GM20431 (cell line): Measurements from ENCODE around the gene DISP2.

ENCODE experiments used
- in situ Hi-C: fragments of 300-500 bp; cut with MseI, MboI; formaldehyde crosslinking; loops from one replicate; pipeline ENCODE4 v1.15.0; 2020; ENCODE audit warnings: low sequenced_read_pairs; ENCODE audit not compliant: unreplicated experiment

Gene DISP2

GRCh38 chr15:40325188-40325587, 32.8 kb upstream of the DISP2 start:
- in situ Hi-C loops, result no loop called here

GRCh38 chr15:40325700-40326099, 32.3 kb upstream of the DISP2 start:
- in situ Hi-C loops, result no loop called here

DNA sequence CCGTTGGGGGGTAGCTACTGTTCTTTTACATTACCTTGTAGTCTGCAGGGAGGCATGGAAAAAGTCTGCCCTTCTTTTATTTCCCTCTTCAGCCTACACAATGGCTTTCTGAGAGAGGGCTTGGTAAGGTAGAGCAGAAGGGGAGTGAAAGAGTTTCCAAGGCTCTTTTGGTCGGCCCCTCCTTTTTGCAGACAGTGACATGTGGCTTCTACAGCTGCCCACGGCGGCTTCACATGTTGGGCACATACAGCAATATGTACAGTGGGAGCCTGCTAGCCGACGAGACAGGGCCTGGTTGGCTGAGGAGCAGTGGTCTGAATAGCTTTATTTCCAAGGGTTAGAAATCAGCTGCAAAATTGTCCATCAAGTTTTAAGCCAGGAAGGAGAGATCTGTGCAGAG, 30.6 kb upstream of the DISP2 start:
- in situ Hi-C loops, result no loop called here

GRCh38 chr15:40328176-40328575, 29.8 kb upstream of the DISP2 start:
- in situ Hi-C loops, result no loop called here

DNA sequence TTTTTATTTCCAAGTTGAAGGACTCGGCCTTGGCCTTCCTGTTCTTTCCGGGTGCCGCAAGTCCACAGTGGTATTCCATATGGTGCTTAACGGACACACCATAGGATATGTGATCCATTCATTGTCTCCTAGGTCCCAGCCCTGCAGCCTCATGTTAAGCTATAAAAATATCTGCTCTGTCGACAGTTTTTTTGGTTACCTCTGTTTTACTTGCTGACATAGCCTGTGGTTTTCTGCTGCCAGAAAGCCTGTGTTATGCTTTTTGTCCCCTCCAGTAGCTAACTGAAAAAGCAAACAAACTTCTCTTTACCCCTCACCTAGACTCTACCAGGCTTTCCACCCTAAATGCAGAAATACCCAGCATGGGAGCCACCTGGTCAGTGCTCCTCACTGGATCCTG, 29.3 kb upstream of the DISP2 start:
- in situ Hi-C loops, result no loop called here

- in situ Hi-C loops, result no loop called here
Observed at GRCh38 chr15:40329804-40330203, 28.2 kb upstream of the DISP2 start.

DNA sequence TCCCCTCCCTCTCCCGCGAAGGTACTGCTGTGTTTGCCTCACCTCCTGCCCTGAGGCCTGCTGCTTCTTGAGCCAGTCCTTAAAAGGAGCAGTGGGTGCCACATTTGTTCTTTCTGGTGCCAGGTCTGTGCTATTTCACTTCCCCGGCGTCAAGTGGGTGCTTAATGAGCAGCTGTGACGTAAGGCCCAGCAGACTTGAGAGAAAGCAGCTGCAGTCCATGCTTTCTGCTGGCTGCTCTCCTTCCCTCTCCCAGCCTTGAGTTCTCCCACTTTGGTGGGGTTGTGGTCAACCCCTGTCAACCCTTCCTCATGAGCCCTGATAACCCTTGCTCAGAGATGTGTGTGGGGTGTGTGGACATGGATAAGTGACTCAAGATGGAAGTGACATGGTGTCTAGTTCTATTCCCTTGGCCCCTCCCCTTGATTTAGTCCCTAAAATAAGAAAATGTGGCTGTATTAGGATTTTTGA, 27.6 kb upstream of the DISP2 start:
- in situ Hi-C loops, result no loop called here

DNA sequence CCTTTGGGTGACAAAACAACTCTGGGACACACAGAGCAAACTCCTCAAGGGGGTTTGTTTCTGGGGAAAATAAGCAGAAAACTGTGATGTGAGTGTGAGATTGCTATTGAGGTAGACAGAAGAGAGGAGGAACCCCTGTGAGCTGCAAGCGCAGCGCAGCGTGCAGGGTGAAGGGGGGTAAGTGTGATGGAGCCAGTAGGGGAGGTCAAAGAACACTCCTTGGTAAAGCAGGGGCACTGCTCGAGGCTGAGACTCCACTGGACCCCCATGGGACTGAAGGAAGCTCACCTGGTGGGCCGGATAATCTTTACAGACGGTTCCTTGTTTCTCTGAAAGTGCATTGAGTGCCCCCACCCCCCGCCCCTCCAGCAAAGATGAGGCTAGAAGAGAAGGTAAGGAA, 27.0 kb upstream of the DISP2 start:
- in situ Hi-C loops, result no loop called here

DNA sequence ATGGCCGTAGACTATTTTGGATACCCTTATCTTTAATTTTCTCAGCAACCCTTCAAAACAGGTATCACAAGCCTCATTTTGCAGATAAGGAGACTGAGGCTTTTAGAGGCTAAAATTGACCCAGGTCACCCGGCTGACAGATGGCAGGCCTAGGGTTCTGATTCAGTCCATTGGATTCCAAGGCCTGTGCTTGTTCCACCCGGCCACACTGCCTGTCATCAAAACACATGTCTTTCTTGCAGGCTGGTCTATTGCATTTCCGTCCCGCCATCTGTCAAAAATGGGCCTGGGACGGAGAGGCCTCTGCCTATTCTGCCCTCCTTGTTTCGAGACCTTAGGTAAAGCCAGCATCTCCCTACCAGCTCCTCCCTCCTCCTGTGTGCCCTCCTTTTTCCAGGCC, 26.4 kb upstream of the DISP2 start:
- in situ Hi-C loops, result no loop called here

GRCh38 chr15:40332113-40332781, 25.8 kb upstream of the DISP2 start:
- in situ Hi-C loops, result no loop called here

DNA sequence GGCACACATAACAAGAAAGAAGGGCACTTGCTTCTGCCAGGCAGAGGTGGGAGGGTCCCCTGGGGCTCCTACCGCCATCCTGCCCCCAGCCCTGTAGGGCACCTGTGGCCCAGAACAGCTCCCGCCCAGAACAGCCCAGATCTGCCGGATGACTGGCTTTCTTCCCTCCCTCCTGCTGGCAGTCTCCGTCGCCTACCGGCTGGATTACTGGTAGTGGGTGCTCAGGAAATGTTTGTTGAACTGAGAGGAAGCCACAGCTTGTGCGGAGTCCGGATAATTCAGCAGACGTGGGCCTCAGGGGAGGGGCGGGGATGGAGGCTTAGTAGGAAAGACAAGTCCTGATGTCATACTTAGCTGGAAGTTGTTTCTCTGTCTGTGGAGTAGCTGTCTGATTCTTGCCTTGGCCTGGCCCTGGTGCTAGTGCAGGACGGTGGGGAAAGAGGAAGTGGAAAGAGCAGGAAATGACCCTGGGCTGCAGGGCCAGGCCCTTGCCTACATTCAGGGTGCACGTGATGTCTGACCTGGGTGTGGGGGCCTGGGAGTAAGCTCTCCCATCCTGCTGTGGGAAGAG, 24.0 kb upstream of the DISP2 start:
- in situ Hi-C loops, result no loop called here

DNA sequence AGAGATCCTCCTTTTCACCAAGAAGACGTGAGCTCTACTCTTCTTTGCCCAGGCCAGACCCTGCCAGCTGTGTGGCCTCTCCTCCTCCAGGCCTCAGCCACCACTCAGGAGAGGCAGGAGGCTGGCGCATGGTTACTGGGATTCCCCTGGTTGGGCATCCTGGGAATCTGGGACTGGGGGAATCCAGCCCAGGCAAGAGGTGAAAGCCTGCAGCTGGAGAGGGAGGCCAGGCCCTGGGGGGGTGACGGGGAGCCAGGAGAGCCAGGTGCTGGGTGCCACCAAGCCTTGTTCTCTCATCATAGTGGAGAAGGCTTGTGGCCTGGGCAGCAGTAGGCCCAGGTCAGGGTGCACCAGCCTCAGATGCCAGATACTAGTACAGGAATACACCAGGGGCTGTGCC, 23.5 kb upstream of the DISP2 start:
- in situ Hi-C loops, result no loop called here

DNA sequence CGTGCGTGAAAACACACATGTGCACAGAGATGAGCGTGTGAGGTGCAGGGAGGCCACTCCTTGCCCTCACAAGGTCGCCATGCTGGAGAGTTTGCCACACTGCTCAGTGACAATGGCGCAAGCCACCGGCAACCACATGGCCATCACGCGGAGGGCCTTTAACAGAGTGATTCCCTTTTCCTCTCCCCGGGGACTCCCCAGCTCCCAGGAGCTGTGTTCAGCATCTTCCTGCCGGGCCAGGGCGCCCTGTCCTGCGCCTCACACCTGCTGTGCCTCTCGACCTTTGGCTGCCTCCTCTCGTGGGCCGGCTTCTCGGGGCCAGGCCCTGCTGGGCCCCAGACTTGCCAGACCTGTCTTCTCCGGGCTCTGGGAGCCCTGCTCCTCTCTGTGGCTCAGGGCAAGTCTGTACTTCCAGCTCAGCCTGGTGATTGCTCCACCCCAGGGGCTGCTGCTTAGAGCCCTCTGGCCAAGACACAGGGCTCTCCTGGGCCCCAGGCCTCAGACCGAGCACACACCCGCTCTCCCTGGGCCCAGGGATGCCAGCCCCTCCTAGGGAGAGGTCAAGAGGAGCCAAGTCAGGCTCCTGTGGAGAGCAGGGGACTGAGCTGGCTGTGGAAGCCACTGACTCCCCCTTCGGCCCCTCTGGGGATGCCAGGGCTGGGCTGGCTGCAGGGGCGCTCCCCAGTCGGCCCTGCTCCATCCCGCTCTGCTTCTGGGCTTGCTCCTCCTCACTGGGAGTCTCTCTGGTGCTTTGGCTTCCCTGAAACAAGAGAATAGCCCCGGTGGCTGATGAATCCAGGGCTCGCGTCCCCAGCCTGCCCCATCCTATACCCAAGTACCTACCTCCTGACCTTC, 22.9 kb upstream of the DISP2 start:
- in situ Hi-C loops, result no loop called here

- in situ Hi-C loops, result no loop called here
Observed at GRCh38 chr15:40335938-40336743, 21.9 kb upstream of the DISP2 start.

DNA sequence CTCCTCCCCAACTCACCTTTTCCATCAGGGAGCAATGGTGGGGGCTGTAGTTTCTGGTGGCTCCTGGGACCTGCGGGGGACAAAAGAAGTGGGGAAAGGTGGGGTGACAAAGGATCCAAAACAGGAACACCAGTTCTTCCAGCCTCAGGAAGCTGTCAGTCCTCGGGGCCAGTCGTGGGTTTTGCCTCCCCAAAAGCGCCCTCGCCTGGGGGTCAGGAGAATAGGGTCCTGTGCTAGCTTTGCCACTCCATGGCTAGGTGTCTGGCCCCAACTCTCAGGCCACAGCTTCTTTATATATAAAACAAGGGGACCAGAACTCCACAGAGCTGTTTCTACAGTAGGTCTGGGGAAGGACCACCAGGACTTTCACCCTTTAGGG, 21.3 kb upstream of the DISP2 start:
- in situ Hi-C loops, result no loop called here

- in situ Hi-C loops, result no loop called here
Observed at GRCh38 chr15:40337597-40337996, 20.4 kb upstream of the DISP2 start.

- in situ Hi-C loops, result no loop called here
Observed at GRCh38 chr15:40338041-40338657, 19.9 kb upstream of the DISP2 start.

- in situ Hi-C loops, result no loop called here
Observed at GRCh38 chr15:40338921-40339620, 18.9 kb upstream of the DISP2 start.

DNA sequence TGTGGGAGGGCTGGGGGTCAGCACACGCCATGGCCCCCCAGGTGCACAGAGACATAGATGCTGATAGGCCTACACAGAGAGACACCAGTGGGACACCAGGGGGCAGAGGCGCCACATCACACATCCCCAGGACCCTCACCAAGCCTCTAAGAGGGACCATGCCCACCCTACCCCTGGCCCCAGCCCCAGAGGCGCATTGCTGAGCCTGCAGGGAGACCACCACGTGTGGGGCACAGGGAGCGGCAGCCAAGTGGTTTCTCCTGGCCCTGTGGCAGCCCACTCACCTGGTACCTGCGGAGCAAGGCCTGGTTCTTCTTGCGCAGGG, 18.4 kb upstream of the DISP2 start:
- in situ Hi-C loops, result no loop called here
